NCI-H1436 treated with DMSO at 0.1 percent for 48 hours (cell line): ENCODE measurements around the gene PTPN9.
"Not testable (repeated sequence)": the region's sequence is repeated elsewhere in the genome, so short reads cannot be mapped to it uniquely, and the experiment has no call there.

ENCODE experiments used
- DNase-seq: peaks from one replicate; lab custom pipeline; 2025; lab: John Stamatoyannopoulos, UW

The PTPN9 gene

DNA sequence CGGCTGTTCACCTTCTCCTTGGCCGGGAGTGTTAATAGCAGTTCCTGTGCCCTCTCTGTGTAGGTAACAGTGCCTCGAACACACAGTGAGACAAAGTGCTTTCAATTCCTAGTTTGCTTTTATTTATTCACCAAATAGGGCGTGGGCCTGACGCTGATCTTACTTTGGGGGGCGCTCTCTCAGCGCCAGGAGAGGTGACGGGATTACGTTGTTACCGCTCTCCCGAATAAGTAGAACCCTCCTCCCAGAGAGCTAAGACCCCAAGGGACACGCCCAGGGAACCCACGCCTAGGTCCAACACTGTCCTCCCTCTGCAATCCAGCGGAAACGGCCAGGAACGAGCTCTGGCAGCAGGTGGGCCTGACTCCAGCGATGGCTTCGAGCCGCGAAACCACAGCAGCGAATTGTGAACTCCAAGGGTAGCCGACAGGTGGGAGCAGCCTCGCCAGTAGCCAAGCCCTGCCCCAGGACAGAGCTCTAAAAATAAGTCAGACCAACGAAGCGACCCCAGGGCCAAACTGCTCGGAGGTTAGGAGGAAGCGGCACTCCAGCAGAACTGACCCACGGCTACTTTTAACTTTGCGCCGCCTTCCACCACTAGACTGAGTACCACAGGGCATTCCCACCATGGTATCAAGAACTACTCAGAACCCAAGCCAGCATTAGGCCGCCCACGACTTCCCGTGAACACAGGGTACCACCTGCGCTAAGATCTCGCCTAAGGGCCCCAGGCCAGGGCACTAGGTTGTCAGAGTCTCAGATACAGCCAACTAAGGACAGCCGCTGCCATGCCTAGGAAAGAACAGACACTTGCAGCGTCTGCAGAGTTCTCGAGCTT is 126.0 kb downstream of the PTPN9 start:
- no peak for DNase-seq

DNA sequence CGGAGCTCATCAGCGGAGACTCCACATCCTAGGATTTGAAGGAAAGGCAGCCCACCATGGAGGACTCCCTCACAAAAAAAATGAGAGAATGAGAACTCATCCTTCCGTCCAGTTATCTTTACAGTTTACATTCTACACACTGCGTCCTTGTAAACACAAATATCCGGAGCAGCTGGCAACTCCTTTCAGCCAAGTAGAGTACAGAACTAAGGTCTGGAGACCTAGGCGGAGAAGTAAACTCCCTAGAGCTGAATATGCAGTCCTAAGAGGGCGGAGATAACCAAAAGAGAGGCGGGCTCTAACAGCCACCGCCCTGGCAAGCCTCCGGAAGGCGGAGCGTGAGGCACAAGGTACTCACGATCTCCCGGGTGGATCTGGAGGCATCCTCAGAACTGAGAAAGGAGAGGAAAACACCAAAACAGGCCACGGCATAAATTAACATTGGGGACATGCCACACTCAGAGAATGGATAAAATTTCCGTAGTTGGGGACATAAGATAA is 126.7 kb downstream of the PTPN9 start:
- DNase-seq: peak; percentile 16

DNA sequence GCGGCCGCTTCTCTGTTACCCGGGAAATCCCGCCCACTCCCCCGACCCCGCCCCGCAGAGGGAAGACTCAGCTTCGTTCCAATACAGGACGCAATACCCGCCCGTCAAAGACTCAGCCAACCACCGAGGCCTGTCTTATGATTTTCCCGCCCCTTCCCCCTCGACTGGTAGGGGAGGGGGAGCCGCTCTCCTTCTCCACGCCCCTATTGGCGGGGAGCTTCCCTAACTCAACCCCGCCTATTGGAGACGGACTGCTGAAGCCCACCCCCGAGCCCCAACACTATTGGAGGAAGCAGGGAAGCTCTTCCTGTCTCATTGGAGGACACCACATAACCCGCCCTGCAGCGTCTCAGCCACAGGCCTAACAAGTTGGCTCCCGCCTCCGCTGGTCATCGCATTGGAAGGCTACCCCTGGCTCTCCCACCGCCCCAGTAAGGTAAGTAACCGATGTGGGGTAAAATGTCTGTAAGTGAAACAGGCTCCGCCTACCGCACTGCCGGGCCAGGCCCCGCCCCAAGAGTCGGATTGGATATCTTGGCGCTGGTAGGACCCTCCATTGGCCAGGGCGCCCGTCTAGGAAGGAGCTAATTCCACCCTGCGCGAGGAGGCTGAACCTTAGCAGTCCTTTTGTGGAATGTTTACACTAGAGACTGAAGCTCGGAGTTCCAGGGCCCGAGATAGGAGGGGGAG is 127.3 kb downstream of the PTPN9 start, which contains the start of gene SIN3A:
SIN3A (minus strand) TSS at position 17 of the 690 bp plus-strand sequence. CDS start 21,315 bp downstream, outside the sequence.
- DNase-seq: peak; percentile 98

DNA sequence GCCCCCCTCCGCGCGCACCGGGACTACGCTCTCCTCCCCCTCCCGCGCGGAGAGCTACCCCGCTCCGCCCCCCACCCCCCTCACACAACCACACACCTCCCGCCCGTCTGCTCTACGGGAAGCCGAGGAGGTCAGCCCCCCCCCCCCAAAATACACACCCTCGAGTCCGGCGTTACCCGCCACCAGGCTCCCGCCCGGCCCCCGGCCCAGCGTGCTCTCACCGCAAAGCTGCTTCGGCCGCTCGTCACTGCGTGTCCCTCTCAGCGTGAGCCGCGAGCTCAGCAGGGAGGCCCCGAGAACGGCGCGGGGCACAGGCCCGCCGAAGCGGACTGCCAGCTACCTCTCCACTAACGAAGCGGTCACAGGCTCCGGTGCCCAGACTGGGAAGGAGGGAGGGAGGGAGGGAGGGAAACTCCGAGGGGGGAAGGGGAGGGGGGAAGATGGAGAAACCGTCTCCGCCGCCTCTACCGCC is 127.9 kb downstream of the PTPN9 start:
- no peak for DNase-seq

DNA sequence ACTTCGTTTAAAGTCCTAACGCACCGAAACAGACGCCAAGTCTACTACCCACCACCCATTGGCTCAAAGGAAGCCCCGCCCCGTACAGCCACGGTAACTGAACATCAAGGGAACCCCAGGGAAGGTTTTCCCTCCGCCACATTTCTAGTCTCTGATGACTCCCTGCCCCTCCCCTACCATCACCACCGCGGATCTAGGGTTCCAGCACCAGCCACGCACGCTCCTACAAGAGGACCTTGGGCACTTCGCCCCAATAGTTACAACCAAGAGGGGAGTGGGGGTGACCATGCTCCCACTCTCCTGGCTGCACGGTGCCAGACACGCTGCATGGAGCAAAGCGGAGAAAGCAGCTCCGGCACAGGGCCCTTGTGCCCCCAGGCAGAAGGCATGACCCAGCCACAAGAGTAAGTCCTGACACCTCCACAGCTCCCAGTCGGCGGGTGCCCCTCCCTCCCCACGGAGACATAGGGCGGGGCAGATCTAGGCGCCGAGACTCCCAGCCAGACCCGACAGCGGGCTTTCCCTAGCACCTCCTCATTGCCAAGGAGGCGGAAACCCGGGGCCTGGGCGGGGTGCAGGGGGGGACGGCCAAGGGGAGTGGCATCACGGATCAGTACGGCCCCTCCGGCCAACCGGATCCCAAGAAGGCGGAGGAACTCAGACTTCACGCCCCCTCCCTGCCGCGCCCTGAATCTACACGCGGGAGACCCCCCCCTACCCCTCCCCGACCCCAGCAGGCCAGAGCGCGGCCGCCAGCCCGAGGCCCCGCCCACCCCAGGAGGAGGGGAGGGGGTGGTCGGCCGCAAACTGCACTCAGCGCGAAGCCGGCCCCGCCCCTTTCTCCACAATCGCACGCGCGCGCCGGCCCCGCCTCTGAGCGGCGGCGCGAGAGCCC is 128.6 kb downstream of the PTPN9 start:
- DNase-seq: peak; percentile 70

DNA sequence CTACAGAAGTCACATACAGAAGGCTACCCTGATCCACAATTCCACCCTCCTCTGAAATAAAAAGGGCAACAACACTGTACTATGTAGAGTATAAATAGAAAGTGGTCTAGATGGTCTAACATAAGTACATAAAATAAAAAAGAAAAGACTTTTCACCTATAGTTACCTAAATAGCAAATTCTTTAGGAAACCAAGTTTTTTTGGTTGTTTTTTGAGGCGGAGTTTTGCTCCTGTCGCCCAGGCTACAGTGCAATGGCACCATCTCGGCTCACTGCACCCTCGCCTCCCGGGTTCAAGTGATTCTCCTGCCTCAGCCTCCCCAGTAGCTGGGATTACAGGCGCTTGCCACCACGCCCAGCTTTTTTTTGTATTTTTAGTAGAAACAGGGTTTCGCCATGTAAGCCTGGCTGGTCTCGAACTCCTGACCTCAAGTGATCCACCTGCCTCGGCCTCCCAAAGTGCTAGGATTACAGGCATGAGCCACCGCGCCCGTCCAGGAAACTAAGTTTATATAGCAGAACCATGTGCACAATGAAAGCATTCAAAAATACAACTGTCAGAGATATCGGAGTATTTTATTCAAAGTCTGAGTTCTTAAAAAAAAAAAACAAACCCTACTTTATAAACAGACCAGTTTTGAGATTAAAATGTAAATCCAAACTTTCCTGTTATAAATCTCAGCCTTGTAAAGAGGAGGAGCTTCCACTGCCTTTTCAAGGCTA is 129.4 kb downstream of the PTPN9 start:
- no peak for DNase-seq

DNA sequence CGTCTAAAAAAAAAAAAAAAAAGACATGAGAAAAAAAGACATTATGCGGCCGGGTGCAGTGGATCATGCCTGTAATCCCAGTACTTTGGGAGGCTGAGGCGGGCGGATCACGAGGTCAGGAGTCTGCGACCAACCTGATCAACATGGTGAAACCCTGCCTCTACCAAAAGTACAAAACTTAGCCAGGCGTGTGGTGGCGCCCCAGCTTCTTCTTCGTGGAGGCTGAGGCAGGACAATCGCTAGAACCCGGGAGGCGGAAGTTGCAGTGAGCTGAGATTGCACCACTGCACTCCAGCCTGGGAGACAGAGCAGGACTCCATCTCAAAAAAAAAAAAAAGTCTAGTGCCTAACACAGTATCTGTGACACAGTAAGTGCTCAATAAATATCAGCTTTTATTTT is 130.9 kb downstream of the PTPN9 start:
- DNase-seq: not testable (repeated sequence)

DNA sequence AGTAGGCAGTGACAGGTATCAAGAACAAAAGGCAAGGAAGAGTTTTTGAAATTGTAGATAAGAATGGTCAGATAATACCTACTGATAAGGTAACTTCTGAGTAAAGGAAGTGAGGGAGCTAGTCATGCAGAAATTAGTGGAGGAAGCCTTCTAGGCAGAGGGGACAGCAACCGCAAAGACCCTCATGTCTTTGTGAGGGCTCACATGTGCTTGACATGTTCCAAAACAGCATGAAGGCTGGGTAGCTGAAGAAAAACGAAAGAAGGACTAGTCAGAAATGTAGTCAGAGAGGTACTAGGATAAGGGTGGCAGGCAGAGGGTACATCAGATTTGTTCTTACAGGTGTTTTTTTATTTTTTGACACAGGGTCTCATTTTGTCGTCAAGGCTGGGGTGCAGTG is 133.0 kb downstream of the PTPN9 start:
- no peak for DNase-seq

DNA sequence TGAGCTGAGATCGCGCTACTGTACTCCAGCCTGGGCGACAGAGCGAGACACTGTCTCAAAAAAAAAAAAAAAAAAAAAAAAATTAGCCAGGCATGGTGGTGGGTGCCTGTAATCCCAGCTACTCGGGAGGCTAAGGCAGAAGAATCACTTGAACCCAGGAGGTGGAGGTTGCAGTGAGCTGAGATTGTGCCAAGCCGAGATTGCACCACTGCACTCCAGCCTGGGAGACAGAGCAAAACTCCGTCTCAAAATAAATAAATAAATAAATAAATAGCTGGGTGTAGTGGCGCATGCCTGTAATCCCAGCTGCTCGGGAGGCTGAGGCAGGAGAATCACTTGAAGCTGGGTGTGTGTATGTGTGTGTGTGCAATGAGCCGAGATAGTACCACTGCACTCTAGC is 133.8 kb downstream of the PTPN9 start:
- not testable (repeated sequence) for DNase-seq

DNA sequence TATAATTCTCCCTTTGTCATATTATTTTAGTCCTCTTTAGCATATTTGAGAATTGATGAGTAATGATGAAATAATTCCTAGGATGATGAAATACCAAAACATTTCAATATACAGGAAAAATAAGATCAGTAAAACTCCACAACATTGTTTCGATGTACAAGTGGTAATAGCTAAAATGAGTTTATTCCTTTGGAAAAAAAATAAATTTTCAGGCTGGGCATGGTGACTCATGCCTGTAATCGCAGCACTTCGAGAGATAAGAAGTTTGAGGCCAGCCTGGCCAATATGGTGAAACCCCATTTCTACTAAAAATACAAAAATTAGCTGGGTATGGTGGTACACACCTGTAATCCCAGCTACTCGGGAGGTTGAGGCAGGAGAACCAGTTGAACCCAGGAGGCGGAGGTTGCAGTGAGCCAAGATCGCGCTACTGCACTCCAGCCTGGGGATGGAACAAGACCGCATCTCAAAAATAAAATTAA is 135.1 kb downstream of the PTPN9 start:
- not testable (repeated sequence) for DNase-seq

DNA sequence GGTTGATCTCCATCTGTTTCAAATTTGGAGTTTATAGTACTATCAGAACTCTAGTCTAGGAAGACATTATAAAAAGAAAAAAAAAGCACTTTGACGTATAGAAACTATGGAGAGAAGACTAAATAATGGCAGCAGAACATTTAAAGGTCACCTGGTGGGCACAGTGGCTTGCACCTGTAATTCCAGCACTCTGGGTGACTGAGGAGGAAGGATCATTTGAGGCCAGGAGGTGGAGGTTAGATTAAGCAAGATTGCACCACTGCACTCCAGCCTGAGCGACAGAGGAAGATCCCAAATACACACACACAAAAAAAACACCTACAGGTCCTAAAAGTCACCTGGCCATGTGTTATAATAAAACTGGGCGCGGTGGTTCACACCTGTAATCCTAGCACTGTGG is 141.4 kb downstream of the PTPN9 start:
- no peak for DNase-seq

DNA sequence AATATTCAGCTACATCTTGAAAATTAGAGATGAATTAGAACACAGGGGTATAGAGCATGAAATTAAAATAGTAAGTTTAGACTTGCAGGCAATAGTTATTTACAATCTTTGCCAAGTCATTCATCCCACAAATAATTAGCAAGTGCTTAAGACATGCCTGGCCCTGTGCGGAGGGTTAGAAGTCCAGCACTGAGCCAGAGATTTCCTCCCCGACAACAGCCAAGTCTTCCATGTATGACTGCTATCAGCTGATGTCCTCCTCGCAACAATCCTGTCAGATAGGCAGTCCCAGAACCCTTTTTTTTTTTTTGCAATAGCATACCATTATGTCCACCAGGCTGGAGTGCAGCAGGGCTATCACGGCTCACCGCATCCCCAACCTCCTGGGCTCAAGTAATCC is 142.2 kb downstream of the PTPN9 start:
- no peak for DNase-seq

DNA sequence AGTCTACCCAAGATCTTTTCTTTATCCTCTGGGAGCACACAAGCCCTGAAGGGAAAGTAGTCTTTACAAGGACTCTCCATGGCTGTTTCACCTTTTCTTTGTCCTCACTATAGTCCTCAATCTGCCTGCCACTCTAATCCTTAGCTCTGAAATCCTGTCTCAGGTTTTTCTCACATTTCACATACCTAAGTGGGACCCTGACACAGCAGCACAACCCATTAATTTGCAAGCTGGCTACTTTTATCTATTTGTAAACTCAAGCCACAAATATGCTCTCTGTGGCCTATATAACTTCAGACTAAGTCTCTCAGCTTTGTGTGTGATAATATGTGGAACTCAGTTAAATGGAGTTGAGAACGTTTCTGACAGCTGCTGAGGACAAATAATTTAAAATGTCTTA is 147.4 kb downstream of the PTPN9 start:
- no peak for DNase-seq

DNA sequence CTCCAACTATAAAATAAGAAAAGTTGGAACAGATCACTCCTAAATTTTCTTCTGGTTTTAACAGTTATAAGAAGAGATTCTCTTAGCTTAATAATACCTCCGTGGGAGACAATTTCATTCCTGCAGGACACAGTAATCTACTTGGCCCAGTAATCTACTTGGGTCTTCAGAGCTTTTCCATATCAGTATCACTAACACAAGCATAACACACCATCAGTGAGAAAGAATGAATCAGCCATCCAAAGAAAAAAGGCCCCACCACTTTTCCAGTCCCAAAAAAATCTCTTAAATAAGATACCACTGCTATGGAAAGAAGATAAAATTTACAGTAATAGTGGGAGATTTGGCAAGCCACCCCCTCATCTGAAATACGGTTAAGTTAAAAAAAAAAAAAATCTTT is 147.8 kb downstream of the PTPN9 start:
- no peak for DNase-seq

DNA sequence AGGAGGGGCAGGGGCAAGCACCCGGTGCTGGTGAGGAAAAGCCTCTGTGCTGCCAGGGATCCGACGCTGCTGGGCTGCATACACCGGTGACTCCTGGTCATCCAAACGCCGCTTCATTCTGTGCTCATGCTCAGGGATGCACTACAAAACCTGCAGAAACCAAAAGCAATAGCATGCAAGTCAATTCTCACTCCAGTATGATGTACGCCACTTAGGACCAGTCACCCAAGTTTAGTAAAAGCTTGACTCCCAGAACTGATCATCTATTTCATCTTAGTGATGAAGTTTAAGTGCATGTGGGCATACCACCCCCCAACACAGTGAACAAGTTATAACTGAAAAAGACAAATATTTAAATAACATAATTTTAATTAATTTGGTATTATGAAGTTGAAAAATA is 148.9 kb downstream of the PTPN9 start:
- no peak for DNase-seq

DNA sequence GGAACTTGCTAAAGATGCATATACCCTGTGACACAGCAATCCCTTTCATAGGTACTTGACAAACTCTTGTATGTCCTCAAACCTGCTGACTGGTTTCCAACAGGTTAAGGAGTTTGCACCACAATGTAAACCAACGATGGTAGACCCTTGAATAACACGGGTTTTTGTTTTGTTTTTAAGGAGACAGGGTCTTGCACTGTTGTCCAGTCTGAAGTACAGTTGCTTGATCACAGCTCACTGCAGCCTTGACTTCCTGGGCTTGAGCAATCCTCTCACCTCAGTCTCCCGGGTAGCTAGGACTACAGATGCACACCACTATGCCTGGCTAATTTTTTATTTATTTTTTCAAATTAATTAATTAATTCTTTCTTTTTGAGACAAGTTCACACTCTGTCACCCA is 151.0 kb downstream of the PTPN9 start:
- DNase-seq: no peak

DNA sequence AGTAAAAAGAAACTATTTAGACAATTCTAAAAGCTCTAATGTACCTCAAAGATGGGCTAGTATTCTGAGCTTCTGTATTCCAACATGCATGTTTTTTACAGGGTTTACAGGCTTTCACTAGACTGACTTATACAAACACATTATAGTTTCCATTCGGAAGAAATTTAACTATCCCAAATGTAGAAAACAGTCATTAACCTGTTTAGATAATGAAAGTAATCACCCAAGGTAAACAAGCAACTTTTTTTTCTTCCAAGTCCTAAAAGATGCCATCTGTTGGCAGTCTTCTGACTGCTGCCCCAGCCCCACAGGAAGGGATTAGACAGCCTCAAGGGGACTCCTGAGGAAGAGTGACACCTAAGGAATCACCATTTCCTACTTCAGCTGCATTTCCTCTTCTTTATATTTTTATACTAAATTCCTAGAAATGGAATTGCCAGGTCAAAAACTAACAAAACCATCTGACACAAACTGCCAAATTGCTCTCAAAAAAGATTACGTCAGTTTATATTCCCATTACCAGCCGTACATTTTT is 153.1 kb downstream of the PTPN9 start:
- DNase-seq: no peak

DNA sequence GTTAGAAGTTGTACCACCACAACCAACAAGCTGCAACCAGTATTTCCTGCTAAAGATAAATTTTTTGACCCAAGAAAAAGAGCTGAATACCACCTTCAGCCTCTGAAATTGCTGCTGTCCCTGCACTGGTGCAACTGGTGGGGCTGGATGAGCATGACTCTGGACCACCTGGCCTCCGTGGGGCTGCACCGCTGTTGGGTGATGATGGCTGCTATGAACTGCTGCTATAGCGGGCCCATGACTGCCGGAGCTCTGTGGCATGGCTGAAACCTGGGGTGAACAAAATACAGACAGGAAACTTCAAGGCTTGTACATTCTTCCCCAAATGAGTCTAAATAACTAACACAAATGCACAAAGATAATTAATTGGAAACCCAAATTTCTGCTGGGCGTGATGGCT is 156.6 kb downstream of the PTPN9 start:
- DNase-seq: no peak

DNA sequence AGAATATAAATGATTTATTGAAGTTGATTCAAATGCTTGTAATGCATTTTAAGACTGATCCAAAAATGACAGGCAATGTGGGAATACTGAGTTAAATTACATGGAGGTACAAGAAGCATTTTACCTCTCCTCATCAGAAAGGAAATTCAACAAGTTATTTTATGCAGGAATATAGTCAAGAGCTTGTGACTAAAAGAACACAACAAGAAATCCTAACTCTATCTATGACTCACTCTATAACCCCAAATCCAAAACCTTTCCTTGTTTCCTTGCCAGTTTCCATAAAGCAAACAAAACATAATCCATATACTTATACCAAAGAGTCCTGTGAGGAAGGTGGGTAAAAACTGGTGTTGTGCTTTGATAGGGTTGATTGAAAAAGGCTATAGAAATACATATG is 158.4 kb downstream of the PTPN9 start:
- DNase-seq: no peak

DNA sequence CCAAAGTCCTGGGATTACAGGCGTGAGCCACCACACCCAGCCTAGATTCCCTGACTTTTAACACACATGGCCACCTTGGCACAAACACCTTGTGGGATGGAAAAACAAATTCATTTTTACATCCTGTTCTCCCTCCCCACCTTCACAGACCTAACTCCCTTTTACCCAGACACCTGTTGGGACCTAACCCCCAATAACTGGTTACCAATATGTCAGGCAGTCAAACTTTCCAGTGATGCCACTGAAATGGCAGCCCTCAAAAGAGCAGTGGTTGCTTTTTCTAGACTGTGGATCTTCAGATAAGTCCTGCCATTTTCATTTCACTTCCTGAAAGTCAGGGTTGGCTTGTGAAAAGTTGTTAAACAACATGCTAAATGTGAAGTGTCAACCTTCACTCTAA is 162.5 kb downstream of the PTPN9 start:
- no peak for DNase-seq
